ENCODE data around the gene WWC2.

GRCh38 chr4:183344523-183345255 is 245.6 kb downstream of the WWC2 start:
- TF ChIP-seq CTCF (conservative IDR thresholded peaks at IDR 0.05), result no peak
- no peak for TF ChIP-seq ZFX (IDR thresholded peaks at IDR 0.05)

Data from C4-2B (cell line).